Activated CD8-positive, alpha-beta T cell treated with anti-CD3 and anti-CD28 coated beads, Interleukin-2, amount 10 ng/mL, durations not matched to agents 7 days and 5 days (primary cell): ENCODE results near the gene EXT2. TPM values are rescaled to one million over a fixed set of nuclear protein-coding genes. Genes with fewer than 3 reads are reported as not detected.

Experiments
- ATAC-seq: fragments of 150-1000 bp; cut with Tn5 transposase; one replicate; pipeline ENCODE4 v1.10.0; 2021; ENCODE audit warnings: moderate library complexity
- CTCF ChIA-PET: fragments of 350-600 bp; sonication (Branson Sonifier 250); formaldehyde crosslinking; loops from one replicate; lab custom pipeline; 2021; ENCODE audit warnings: antibody characterized with exemption; lab: Charles Lee
- POLR2A ChIA-PET: fragments of 350-600 bp; sonication (Branson Sonifier 250); formaldehyde crosslinking; loops from one replicate; lab custom pipeline; 2021; ENCODE audit warnings: antibody characterized with exemption; lab: Charles Lee
- DNase-seq: peaks from one replicate; pipeline ENCODE4 v3.0.0-alpha.2; 2020
- H3K27ac Mint-ChIP-seq: one replicate; pipeline ENCODE4 v1.8.0; 2021; ENCODE audit warnings: mild to moderate bottlenecking, mixed read lengths
- H3K27me3 Mint-ChIP-seq: one replicate; pipeline ENCODE4 v1.8.0; 2021; ENCODE audit warnings: low read depth, mixed read lengths
- H3K36me3 Mint-ChIP-seq: one replicate; pipeline ENCODE4 v1.8.0; 2021; ENCODE audit warnings: low read depth, mixed read lengths
- H3K4me1 Mint-ChIP-seq: one replicate; pipeline ENCODE4 v1.8.0; 2021; ENCODE audit warnings: low read depth, mixed read lengths
- H3K4me3 Mint-ChIP-seq: one replicate; pipeline ENCODE4 v1.8.0; 2021; ENCODE audit warnings: mild to moderate bottlenecking, mixed read lengths
- H3K9me3 Mint-ChIP-seq: one replicate; pipeline ENCODE4 v1.8.0; 2022; ENCODE audit warnings: mixed read lengths; ENCODE audit not compliant: insufficient read depth
- total RNA-seq, 2 experiments: library from RNA; stranded (reverse); gene quantifications; one replicate each; pipeline ENCODE4 v1.2.3, GENCODE V29; 2021

Gene EXT2
- total RNA-seq, 2 experiments from 2014 or later, result 18.4 to 22.5 TPM

GRCh38 chr11:44112091-44112821 lies 16.8 kb downstream of the EXT2 start:
- ATAC-seq, result no peak
- ChIA-PET POLR2A (no interaction called here), CTCF (interaction anchor here (0.7 to 1.7 kb wide), 2 partner anchors 17 to 18 kb away, joined by 3 to 6 read pairs; partner anchors contain the start of gene EXT2)
- no peak overlapping the region for H3K27ac Mint-ChIP-seq
- H3K36me3 Mint-ChIP-seq, result peaks cover 18% of the 10 kb centered on the region
- no peak for DNase-seq
- no peak overlapping the region for H3K4me3 Mint-ChIP-seq
- H3K4me1 Mint-ChIP-seq, result peaks cover 6% of the 10 kb centered on the region
- H3K9me3 Mint-ChIP-seq, result no peaks in the 10 kb centered on the region
- no peaks in the 10 kb centered on the region for H3K27me3 Mint-ChIP-seq

- Mint-ChIP-seq H3K36me3 (peaks cover 19% of the 10 kb centered on the region), H3K9me3 (no peaks in the 10 kb centered on the region), H3K27ac (no peak overlapping the region), H3K4me3 (no peak overlapping the region), H3K27me3 (no peaks in the 10 kb centered on the region), H3K4me1 (peaks cover 6% of the 10 kb centered on the region)
- POLR2A ChIA-PET, result no interaction called here
- CTCF ChIA-PET, result interaction anchor here (1.7 kb wide), 1 partner anchor 19 kb away, joined by 6 read pairs; no protein-coding TSS in a partner anchor
- DNase-seq, result no peak
- ATAC-seq, result no peak
These were observed 17.5 kb downstream of the EXT2 start for GRCh38 chr11:44113018-44113417.

GRCh38 chr11:44113572-44113971 lies 18.1 kb downstream of the EXT2 start:
- H3K27ac Mint-ChIP-seq, result no peak overlapping the region
- CTCF ChIA-PET, result interaction anchor here (1.7 kb wide), 1 partner anchor 19 kb away, joined by 6 read pairs; no protein-coding TSS in a partner anchor
- ATAC-seq, result no peak

GRCh38 chr11:44116234-44116830 lies 20.9 kb downstream of the EXT2 start:
- no peaks in the 10 kb centered on the region for H3K9me3 Mint-ChIP-seq
- CTCF ChIA-PET, result interaction anchor here (0.7 to 3.4 kb wide), 4 partner anchors 11 to 178 kb away, joined by 3 to 12 read pairs (median 4); no protein-coding TSS in a partner anchor
- ATAC-seq (no peak), DNase-seq (no peak)
- peaks cover 20% of the 10 kb centered on the region for H3K36me3 Mint-ChIP-seq
- POLR2A ChIA-PET, result no interaction called here
- H3K4me1 Mint-ChIP-seq, result no peaks in the 10 kb centered on the region
- H3K27me3 Mint-ChIP-seq, result no peaks in the 10 kb centered on the region
- H3K4me3 Mint-ChIP-seq, result no peak overlapping the region
- no peak overlapping the region for H3K27ac Mint-ChIP-seq

More at GRCh38 chr11:44113572-44113971, 18.1 kb downstream of the EXT2 start:
- Mint-ChIP-seq H3K9me3 (no peaks in the 10 kb centered on the region), H3K27me3 (no peaks in the 10 kb centered on the region), H3K36me3 (peaks cover 21% of the 10 kb centered on the region), H3K4me3 (no peak overlapping the region), H3K4me1 (peaks cover 6% of the 10 kb centered on the region)
- DNase-seq, result no peak
- POLR2A ChIA-PET, result no interaction called here

- CTCF ChIA-PET, result interaction anchor here (0.9 to 2.2 kb wide), 6 partner anchors 10 to 29 kb away, joined by 3 to 18 read pairs (median 6); partner anchors contain the start of gene EXT2
- H3K36me3 Mint-ChIP-seq, result peaks cover 18% of the 10 kb centered on the region
- POLR2A ChIA-PET, result no interaction called here
These were observed 24.7 kb downstream of the EXT2 start for GRCh38 chr11:44120169-44120568.

GRCh38 chr11:44125598-44125997 lies 30.1 kb downstream of the EXT2 start:
- ATAC-seq, result no peak
- Mint-ChIP-seq H3K9me3 (no peaks in the 10 kb centered on the region), H3K36me3 (peaks cover 19% of the 10 kb centered on the region), H3K4me3 (no peak overlapping the region), H3K27me3 (no peaks in the 10 kb centered on the region), H3K27ac (no peak overlapping the region), H3K4me1 (no peaks in the 10 kb centered on the region)
- no peak for DNase-seq
- POLR2A ChIA-PET, result no interaction called here
- CTCF ChIA-PET, result interaction anchor here (0.9 to 1.2 kb wide), 2 partner anchors 16 to 32 kb away, joined by 3 to 4 read pairs; no protein-coding TSS in a partner anchor

More at GRCh38 chr11:44120169-44120568, 24.7 kb downstream of the EXT2 start:
- Mint-ChIP-seq H3K4me1 (no peaks in the 10 kb centered on the region), H3K9me3 (no peaks in the 10 kb centered on the region), H3K27me3 (no peaks in the 10 kb centered on the region), H3K4me3 (no peak overlapping the region), H3K27ac (no peak overlapping the region)
- no peak for DNase-seq
- ATAC-seq, result no peak

GRCh38 chr11:44126304-44126703 lies 30.8 kb downstream of the EXT2 start:
- Mint-ChIP-seq H3K4me1 (no peaks in the 10 kb centered on the region), H3K4me3 (no peak overlapping the region), H3K27me3 (no peaks in the 10 kb centered on the region), H3K36me3 (peaks cover 19% of the 10 kb centered on the region), H3K27ac (no peak overlapping the region), H3K9me3 (no peaks in the 10 kb centered on the region)
- ATAC-seq (no peak), DNase-seq (no peak)
- ChIA-PET CTCF (interaction anchor here (0.9 to 1.2 kb wide), 2 partner anchors 16 to 32 kb away, joined by 3 to 4 read pairs; no protein-coding TSS in a partner anchor), POLR2A (no interaction called here)

- no peak overlapping the region for H3K27ac Mint-ChIP-seq
- no peaks in the 10 kb centered on the region for H3K9me3 Mint-ChIP-seq
- H3K36me3 Mint-ChIP-seq, result peaks cover 19% of the 10 kb centered on the region
- ATAC-seq, result no peak
- H3K4me1 Mint-ChIP-seq, result no peaks in the 10 kb centered on the region
- no peak overlapping the region for H3K4me3 Mint-ChIP-seq
- DNase-seq, result no peak
- ChIA-PET POLR2A (interaction anchor here (0.5 kb wide), 1 partner anchor 12 kb away, joined by 3 read pairs; no protein-coding TSS in a partner anchor), CTCF (no interaction called here)
- no peaks in the 10 kb centered on the region for H3K27me3 Mint-ChIP-seq
These were observed 31.7 kb downstream of the EXT2 start for GRCh38 chr11:44127130-44127529.

GRCh38 chr11:44128729-44129128 lies 33.3 kb downstream of the EXT2 start:
- DNase-seq, result no peak
- no peak overlapping the region for H3K4me3 Mint-ChIP-seq
- ChIA-PET CTCF (interaction anchor here (0.9 kb wide), 1 partner anchor 34 kb away, joined by 3 read pairs; no protein-coding TSS in a partner anchor), POLR2A (no interaction called here)
- peaks cover 21% of the 10 kb centered on the region for H3K36me3 Mint-ChIP-seq
- no peaks in the 10 kb centered on the region for H3K9me3 Mint-ChIP-seq
- H3K27ac Mint-ChIP-seq, result no peak overlapping the region
- no peak for ATAC-seq
- H3K27me3 Mint-ChIP-seq, result no peaks in the 10 kb centered on the region
- no peaks in the 10 kb centered on the region for H3K4me1 Mint-ChIP-seq

- Mint-ChIP-seq H3K4me1 (no peaks in the 10 kb centered on the region), H3K27me3 (no peaks in the 10 kb centered on the region), H3K27ac (no peak overlapping the region), H3K36me3 (peaks cover 14% of the 10 kb centered on the region), H3K4me3 (no peak overlapping the region), H3K9me3 (no peaks in the 10 kb centered on the region)
- ATAC-seq (no peak), DNase-seq (no peak)
- CTCF ChIA-PET, result no interaction called here
- POLR2A ChIA-PET, result no interaction called here
These were observed 35.3 kb downstream of the EXT2 start for GRCh38 chr11:44130751-44131150.

GRCh38 chr11:44133335-44133946 lies 38.0 kb downstream of the EXT2 start:
- no peak overlapping the region for H3K27ac Mint-ChIP-seq
- CTCF ChIA-PET, result interaction anchor here (0.6 to 2.9 kb wide), 18 partner anchors 9 to 425 kb away, joined by 3 to 18 read pairs (median 4); partner anchors contain the start of gene EXT2
- no peak for DNase-seq
- ATAC-seq, result no peak
- POLR2A ChIA-PET, result no interaction called here
- H3K36me3 Mint-ChIP-seq, result peaks cover 9% of the 10 kb centered on the region
- no peak overlapping the region for H3K4me3 Mint-ChIP-seq
- H3K9me3 Mint-ChIP-seq, result no peaks in the 10 kb centered on the region
- H3K27me3 Mint-ChIP-seq, result no peaks in the 10 kb centered on the region
- no peaks in the 10 kb centered on the region for H3K4me1 Mint-ChIP-seq
